Psoas muscle (tissue), 8 donors: Measurements from ENCODE around the gene EEFSEC. TPM values are rescaled to one million over a fixed set of nuclear protein-coding genes. Genes with fewer than 3 reads are reported as not detected.

Experiments used
- ATAC-seq, 4 donors: fragments of 200-7000 bp; cut with Tn5 transposase; one replicate each; pipeline ENCODE4 v1.9.1; 2020; ENCODE audit warnings: moderate library complexity in 3 of 4, mild to moderate bottlenecking in 2 of 4
- DNase-seq, 2 donors: peaks; one replicate each; pipeline ENCODE4 v3.0.0-alpha.2; 2020
- H3K27ac ChIP-seq: fragments of 200-600 bp; one replicate; pipeline ENCODE4 v1.8.0; 2022
- H3K27me3 ChIP-seq, 3 donors: fragments of 200-600 bp in 1 of 3; one replicate each; pipeline versions ENCODE4 v1.6.1 to v1.8.0; 2013 to 2022; ENCODE audit warnings: low read length in 2 of 3, mild to moderate bottlenecking in 2 of 3, moderate library complexity in 1 of 3; ENCODE audit not compliant: insufficient read depth in 3 of 3
- H3K36me3 ChIP-seq, 2 donors: fragments of 200-600 bp in 1 of 2; one replicate each; pipeline versions ENCODE4 v1.6.1 to v1.8.0; 2013 to 2022; ENCODE audit warnings: low read depth in 1 of 2, mild to moderate bottlenecking in 1 of 2, moderate library complexity in 1 of 2; ENCODE audit not compliant: insufficient read depth in 1 of 2
- H3K4me1 ChIP-seq: fragments of 200-600 bp; one replicate; pipeline ENCODE4 v1.8.0; 2022
- H3K4me3 ChIP-seq: fragments of 200-600 bp; one replicate; pipeline ENCODE4 v1.8.0; 2022; ENCODE audit warnings: mild to moderate bottlenecking
- H3K9me3 ChIP-seq: fragments of 200-600 bp; one replicate; pipeline ENCODE4 v1.8.0; 2022
- CTCF ChIP-seq: fragments of 200-600 bp; IDR thresholded peaks from one replicate; pipeline ENCODE4 v1.8.0; 2022; ENCODE audit warnings: antibody characterized with exemption
- WGBS, 3 donors: extraction: QIAGEN DNeasy Blood & Tissue Kit; methylation state at CpG; one replicate each; pipeline versions ENCODE4 v1.1.6 to v1.1.7; 2013; 5-methylcytosine and 5-hydroxymethylcytosine counted together
- intact Hi-C, 2 donors: fragments of 100-400 bp; cut with DNase I; formaldehyde crosslinking; loops; one replicate each; pipeline versions ENCODE4 v1.11.0 to v1.14.2; 2022
- polyA plus RNA-seq, 3 donors: library from polyadenylated mRNA; stranded (reverse); fragments of 200-250 nt; gene quantifications; one replicate each; pipeline ENCODE4 v1.2.3, GENCODE V29; 2013
- total RNA-seq, 4 donors: library from RNA; stranded (reverse); fragmentation: NEBNext Ultra II Directional in 2 of 4; extraction: Animal tissue kit (Norgen Biotek cat#: 25700) in 2 of 4; gene quantifications; one replicate each; pipeline versions ENCODE4 v1.2.1 to v1.2.4, GENCODE V29; 2021 to 2023
- donor health status: healthy with polysubstance abuse.
- donor health status: DM: no; HTN: no; CAD: no; lungs with moderate emphysema.
- donor health status: Bipolar disorder and iron deficiency.
- donor health status: healthy.
- donor health status: DM: yes; HTN: yes; CAD: no.
- donor health status: DM: no; HTN: no; CAD: no.
- donor health status: DM: no; HTN: no; CAD: no.
- donor health status: DM: yes; HTN: yes; CAD: no.

The EEFSEC gene
- total and polyA plus RNA-seq, 7 donors: 10.7 to 18.9 (median 14.0) TPM

GRCh38 chr3:128343287-128344051, 190.2 kb downstream of the EEFSEC start:
- WGBS, 3 donors: 79 to 86% (median 79%) methylated on average over 6 of the region's 6 CpGs
- intact Hi-C loops: no loop called here
- peak in 1 of 2 donors; percentile 25 for DNase-seq

GRCh38 chr3:128344052-128344735, 190.9 kb downstream of the EEFSEC start:
- H3K9me3 ChIP-seq: no peaks in the 10 kb centered on the region
- no peak for TF ChIP-seq CTCF
- H3K36me3 ChIP-seq: peaks cover 0 to 11% of the 10 kb centered on the region in 2 donors
- peaks cover 4% of the 10 kb centered on the region for H3K4me1 ChIP-seq
- ATAC-seq (no peak), DNase-seq (peak in 1 of 2 donors; percentile 33)
- no peaks in the 10 kb centered on the region for H3K27me3 ChIP-seq
- H3K4me3 ChIP-seq: no peak overlapping the region
- H3K27ac ChIP-seq: no peak overlapping the region
- 95 to 96% (median 96%) methylated on average over 6 of the region's 6 CpGs for WGBS, 3 donors
- intact Hi-C loops: no loop called here

More at GRCh38 chr3:128343287-128344051, 190.2 kb downstream of the EEFSEC start:
- Histone ChIP-seq H3K27ac (no peak overlapping the region), H3K9me3 (no peaks in the 10 kb centered on the region), H3K4me3 (no peak overlapping the region), H3K27me3 (no peaks in the 10 kb centered on the region), H3K4me1 (peaks cover 9% of the 10 kb centered on the region), H3K36me3 (peaks cover 0 to 11% of the 10 kb centered on the region in 2 donors)
- ATAC-seq: no peak
- no peak for TF ChIP-seq CTCF

- Histone ChIP-seq H3K27me3 (no peaks in the 10 kb centered on the region), H3K27ac (no peak overlapping the region), H3K4me1 (no peaks in the 10 kb centered on the region), H3K9me3 (no peaks in the 10 kb centered on the region), H3K36me3 (peaks cover 0 to 11% of the 10 kb centered on the region in 2 donors), H3K4me3 (no peak overlapping the region)
- 90 to 94% (median 91%) methylated on average over 4 of the region's 4 CpGs for WGBS, 3 donors
- TF ChIP-seq CTCF: no peak
- ATAC-seq (no peak), DNase-seq (no peak)
- intact Hi-C loops: no loop called here
Observed at GRCh38 chr3:128345196-128345595, 191.9 kb downstream of the EEFSEC start.

- Histone ChIP-seq H3K27ac (no peak overlapping the region), H3K4me3 (no peak overlapping the region), H3K36me3 (peaks cover 0 to 6% of the 10 kb centered on the region in 2 donors), H3K9me3 (no peaks in the 10 kb centered on the region), H3K4me1 (no peaks in the 10 kb centered on the region), H3K27me3 (no peaks in the 10 kb centered on the region)
- intact Hi-C loops: no loop called here
- 94 to 100% (median 96%) methylated on average over 2 of the region's 2 CpGs for WGBS, 3 donors
- DNase-seq: no peak
- no peak for TF ChIP-seq CTCF
- ATAC-seq: no peak
Observed at GRCh38 chr3:128346562-128346961, 193.3 kb downstream of the EEFSEC start.
